NCI-H128 (cell line): ENCODE measurements around the gene GASK1B.

ENCODE experiments used
- DNase-seq: peaks from one replicate; lab custom pipeline; 2025; ENCODE audit not compliant: unreplicated experiment; lab: John Stamatoyannopoulos, UW

Gene GASK1B

DNA sequence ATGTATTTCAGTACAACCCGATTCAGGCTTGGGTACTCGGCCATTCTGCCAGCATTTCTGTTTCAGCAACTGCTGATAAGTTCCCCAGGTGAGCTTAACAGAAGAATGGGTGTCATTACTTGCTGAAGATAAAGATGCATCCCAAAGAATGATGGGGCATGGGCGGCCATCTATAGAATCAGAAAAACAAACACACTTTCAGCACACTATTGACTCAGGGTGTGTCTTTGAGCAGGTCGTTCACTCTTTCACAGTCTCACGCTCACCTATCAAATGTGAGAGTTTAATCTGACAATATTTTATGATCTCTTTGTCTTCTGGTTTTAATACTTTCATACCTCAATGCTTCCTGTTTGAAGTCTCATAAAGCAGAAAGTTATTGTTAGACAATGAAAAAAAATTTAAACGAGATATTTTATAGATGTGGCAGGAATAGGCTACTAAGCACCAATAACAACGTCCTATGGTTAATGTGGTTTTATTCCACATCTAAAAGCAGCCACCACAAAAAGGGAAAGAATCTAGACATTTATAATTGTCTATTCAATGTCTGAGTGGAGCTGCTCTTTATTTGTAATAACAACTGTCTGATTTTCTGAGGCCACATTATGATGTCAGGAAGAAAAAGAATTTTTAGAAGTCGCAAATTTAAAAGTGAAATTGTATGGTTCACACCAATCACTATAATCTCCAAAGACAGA, 17.0 kb downstream of the GASK1B start:
- no peak for DNase-seq

DNA sequence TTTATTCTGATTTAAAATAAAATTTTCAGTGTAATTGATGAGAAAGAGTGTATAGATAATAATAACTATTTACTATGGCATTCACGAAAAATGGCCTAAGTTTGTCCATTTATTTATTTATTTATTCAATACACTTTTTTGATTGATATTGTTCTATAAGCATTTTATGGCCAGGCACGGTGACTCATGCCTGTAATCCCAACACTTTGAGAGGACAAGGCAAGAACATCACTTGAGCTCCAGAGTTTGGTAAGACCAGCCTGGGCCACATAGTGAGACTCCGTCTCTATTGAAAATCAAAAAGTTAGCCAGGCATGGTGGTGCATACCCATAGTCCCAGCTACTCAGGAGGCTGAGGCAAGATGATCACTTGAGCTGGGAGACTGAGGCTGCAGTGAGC, 25.7 kb downstream of the GASK1B start:
- no peak for DNase-seq

DNA sequence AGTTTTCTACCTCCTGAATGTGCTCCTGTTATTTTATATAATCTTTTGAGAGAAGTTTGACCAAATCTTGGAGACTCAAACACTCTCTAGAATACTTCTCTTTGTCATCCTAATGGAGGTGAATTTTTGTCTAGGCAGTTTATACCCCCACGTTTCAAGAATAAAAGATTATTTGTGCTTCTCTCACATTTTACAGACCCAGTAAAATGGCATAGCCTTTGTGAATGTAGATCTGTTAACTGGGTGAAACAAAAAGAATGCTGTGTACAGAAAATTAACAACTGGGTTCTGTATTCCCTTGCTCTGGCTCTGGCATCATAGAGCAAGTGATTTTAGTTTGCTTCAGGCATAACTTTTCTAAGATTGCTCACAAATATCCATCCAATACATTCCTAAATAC, 26.1 kb downstream of the GASK1B start:
- no peak for DNase-seq

DNA sequence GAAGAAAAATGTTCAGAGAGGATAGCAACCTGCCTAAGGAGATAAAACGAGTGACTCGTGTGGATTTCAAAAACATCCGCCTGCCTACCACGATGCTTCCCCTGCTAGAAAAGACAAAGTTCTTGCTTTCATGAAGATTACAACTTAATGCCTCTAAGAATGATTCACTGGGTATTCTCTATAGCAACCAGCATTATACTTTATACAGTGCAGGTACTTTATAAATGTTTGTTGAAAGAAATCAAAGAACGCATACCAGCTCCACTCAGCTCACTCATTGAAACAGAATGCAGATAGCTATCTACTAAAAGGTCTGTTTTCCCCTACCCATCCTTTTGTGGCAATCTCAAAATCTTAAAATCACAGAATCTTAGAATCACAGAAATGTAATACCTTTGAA, 33.7 kb downstream of the GASK1B start:
- no peak for DNase-seq

DNA sequence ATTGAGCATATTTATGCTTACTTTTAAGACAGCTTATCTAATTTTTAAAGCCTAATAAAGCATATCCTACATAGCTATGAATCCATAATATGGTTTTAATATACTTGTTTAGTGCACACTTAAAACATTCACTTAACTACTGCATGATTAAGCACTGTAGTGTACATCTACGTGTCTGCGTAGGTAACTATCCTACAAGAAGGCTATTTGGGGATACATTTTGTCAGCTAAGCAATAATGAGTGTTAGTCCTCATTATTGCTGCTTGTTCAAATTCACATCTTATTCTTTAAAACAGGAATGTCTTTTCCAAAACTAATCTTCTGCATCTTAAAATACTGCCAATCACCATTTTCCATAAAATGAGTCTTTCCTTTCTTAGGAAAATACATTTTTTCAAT, 38.6 kb downstream of the GASK1B start:
- DNase-seq, result no peak

DNA sequence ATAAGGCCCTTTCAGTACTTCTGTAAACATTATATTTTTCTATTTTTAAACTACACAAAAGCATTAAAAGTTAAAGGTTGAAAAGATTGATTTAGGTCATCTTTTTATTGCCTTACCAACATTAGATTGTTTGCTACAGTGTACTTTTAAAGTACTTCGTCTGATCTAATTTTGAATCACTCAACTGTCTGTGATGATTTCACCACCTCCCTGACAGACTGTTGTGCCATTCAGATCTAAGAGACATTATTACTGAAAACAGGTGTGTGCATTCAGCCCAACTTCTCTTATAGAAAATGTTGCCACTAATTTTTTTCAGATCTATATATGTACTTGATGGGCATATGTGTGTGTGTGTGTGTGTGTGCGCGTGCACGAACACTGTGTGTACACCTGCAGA, 39.3 kb downstream of the GASK1B start:
- no peak for DNase-seq

DNA sequence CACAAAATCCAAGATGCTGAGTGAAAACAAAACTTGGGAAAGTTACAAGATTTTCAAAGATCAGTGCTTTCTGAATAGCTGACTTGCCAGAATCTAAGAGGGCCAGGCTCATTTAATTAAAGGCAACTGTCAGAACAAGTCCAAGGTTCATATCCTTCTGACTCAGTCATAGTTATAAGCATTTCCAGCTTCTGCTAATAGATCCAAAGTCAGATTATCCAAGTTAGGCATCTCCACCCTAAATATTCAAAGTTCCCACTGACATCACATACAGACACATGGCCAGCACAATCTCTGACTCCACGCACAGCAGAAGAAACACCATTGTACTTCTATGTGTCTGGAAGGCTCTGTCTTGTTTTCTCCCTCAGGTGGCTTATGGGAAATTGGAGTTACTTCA, 41.8 kb downstream of the GASK1B start:
- DNase-seq, result no peak

DNA sequence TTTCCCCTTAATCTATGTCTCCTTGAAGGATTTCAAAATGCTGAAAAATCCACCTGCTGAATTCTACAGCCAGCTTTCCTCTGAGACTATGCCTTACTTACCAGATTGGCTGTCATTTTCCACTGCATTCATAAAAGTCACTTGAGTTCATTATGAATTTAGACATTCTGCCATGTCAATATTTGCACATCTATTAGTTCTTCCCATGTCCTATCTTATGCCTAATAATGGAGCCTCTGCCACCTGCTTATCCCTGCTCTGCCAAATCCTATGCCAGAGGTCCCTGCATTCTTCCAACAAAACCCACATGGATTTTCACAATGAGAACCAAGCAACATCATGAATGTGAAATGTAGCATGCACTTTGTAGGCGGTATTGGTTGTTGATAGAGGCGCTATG, 42.6 kb downstream of the GASK1B start:
- DNase-seq, result no peak

DNA sequence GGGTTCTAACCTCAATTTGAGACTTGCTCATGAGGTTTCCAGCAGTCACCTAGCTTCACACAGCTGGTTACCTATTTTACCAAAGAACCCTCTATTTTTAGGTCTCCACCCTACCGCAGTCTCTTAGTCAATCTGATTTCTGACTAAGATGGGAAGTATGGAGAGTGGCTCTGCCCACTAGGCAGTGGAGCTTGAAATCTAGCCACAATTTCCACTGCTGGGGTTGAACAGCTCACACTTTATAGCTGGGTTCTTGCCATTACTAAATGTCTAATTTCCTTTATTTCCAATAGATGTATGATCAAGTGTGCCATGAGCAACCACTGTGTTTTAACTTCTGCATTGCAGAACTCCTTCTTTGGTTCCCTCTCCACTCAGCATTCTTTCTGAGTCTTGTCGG, 43.1 kb downstream of the GASK1B start:
- DNase-seq, result no peak

DNA sequence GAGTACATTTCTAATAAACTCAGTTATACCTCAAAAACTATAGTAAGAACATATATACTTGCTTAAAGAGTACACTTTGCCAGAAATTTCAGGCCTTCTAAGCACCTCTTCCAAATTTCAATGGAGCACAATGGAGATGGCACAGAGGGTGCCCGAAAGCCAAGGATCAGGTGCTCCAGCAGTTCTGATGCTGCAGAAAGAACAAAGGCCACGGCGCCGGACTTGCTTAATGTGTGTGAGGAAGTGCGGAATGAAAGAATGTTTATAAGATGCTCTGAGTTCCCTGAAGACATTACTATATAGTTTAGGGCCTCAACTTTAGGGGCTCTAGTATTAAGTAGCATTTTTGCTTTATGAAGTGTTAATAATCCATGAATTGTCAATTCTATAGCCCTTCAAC, 44.3 kb downstream of the GASK1B start:
- DNase-seq, result no peak

DNA sequence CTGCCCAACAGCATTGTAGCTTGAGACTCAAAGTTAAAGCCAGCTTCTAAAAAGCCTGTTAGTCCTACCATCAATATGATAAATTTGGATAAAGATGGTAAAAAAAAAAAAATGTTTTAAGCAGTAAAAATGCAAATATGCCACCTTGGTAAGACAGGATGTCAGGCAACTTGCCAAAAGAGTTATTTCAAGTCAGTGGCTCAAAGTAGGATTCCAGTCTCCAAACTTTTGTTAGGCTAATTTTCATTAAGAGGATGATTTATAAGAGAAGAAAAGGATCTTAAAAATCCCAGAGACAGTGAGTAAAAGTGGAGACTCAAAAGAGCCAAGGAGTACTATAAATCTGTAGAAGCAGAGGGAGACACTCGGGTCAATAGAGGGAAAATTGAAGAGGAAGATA, 47.5 kb downstream of the GASK1B start:
- DNase-seq, result no peak
